HepG2 (cell line): ENCODE results near the gene FOSL2. TPM values are rescaled to one million over a fixed set of nuclear protein-coding genes. Genes with fewer than 3 reads are reported as not detected.

Source experiments
- ATAC-seq: fragments of 200-7000 bp; cut with Tn5 transposase; 3 replicates; pipeline ENCODE4 v1.9.1; 2020; ENCODE audit warnings: mild to moderate bottlenecking, moderate library complexity
- BruUV-seq: library from RNA; stranded (reverse); fragments of 400-500 nt; replicated peaks from 2 replicates; lab custom pipeline; 2021; lab: Mats Ljungman, UMichigan
- CTCF ChIA-PET: fragments of 300-600 bp; formaldehyde crosslinking; extraction: SDS; loops from one replicate; lab custom pipeline; 2021; ENCODE audit warnings: low total read pairs, inconsistent platforms, low intra/inter-chr PET ratio; lab: Yijun Ruan, JAX
- POLR2A ChIA-PET: fragments of 350-600 bp; sonication (Branson Sonifier 250); formaldehyde crosslinking; loops from one replicate; lab custom pipeline; 2020; ENCODE audit warnings: antibody characterized with exemption, inconsistent platforms; lab: Yijun Ruan, JAX
- DNase-seq: peaks from one replicate; pipeline ENCODE4 v3.0.0-alpha.2; 2015; ENCODE audit warnings: low spot score
- FAIRE-seq: peaks from 3 replicates; lab custom pipeline; 2011; peaks lifted over from hg19 to GRCh38; lab: Jason Lieb, UNC
- H2AFZ ChIP-seq: one replicate; pipeline ENCODE4 v1.6.1; 2011; ENCODE audit warnings: low read length, inconsistent platforms
- H3K27ac ChIP-seq: fragments of 300-600 bp; 3 replicates; pipeline ENCODE4 v1.8.0; 2011; ENCODE audit warnings: mixed run types, mild to moderate bottlenecking, mixed read lengths, low read length, inconsistent platforms; ENCODE audit not compliant: insufficient read depth; ENCODE audit errors: extremely low read length
- H3K27me3 ChIP-seq, 2 experiments: fragments of 200-600 bp in 1 of 2; 2 replicates in 1 of 2; 3 replicates in 1 of 2; pipeline versions ENCODE4 v1.6.0 to v1.8.0; 2011; ENCODE audit warnings: low read length in 2 of 2, mild to moderate bottlenecking in 2 of 2, moderate library complexity in 2 of 2, inconsistent platforms in 1 of 2; ENCODE audit not compliant: insufficient read depth in 2 of 2, control insufficient read depth in 1 of 2
- H3K36me3 ChIP-seq, 2 experiments: fragments of 200-600 bp in 1 of 2; replicated peaks in 1 of 2; 2 replicates in 1 of 2; 3 replicates in 1 of 2; pipeline versions ENCODE4 v1.5.1 to v1.8.0; 2011; ENCODE audit warnings: low read length in 2 of 2, inconsistent platforms in 1 of 2; ENCODE audit not compliant: insufficient read depth in 2 of 2, control insufficient read depth in 1 of 2
- H3K4me1 ChIP-seq: 2 replicates; pipeline ENCODE4 v1.5.1; 2012; ENCODE audit warnings: low read length, inconsistent platforms; ENCODE audit not compliant: insufficient read depth
- H3K4me2 ChIP-seq: 2 replicates; pipeline ENCODE4 v1.6.0; 2011; ENCODE audit warnings: low read depth, low read length, inconsistent platforms
- H3K4me3 ChIP-seq, 3 experiments: fragments of 200-600 bp in 1 of 3; sonication (generic), shearing (Covaris generic) in 1 of 3; replicated peaks in 1 of 3; 2 replicates each; pipeline ENCODE4 v1.5.1; 2011 to 2016; ENCODE audit warnings: low read length in 3 of 3, inconsistent platforms in 2 of 3, low read depth in 2 of 3, mild to moderate bottlenecking in 2 of 3, control low read depth in 1 of 3, mixed read lengths in 1 of 3; ENCODE audit not compliant: insufficient read depth in 1 of 3
- H3K79me2 ChIP-seq: one replicate; pipeline ENCODE4 v1.6.1; 2011; ENCODE audit warnings: low read length, inconsistent platforms; ENCODE audit not compliant: insufficient read depth
- H3K9ac ChIP-seq: 2 replicates; pipeline ENCODE4 v1.6.0; 2011; ENCODE audit warnings: mild to moderate bottlenecking, low read depth, low read length, inconsistent platforms; ENCODE audit not compliant: insufficient read depth
- H3K9me3 ChIP-seq: 2 replicates; pipeline ENCODE4 v1.5.1; 2012; ENCODE audit warnings: mild to moderate bottlenecking, low read length
- H4K20me1 ChIP-seq: 2 replicates; pipeline ENCODE4 v1.6.0; 2011; ENCODE audit warnings: inconsistent platforms, mild to moderate bottlenecking, low read length, moderate library complexity; ENCODE audit not compliant: insufficient read depth
- FOSL2 ChIP-seq: sonication (generic); formaldehyde crosslinking; IDR thresholded peaks from 2 replicates; pipeline ENCODE4 v1.4.0; 2020; ENCODE audit warnings: missing genetic modification reagents
- STAG1 ChIP-seq: sonication (generic); formaldehyde crosslinking; IDR thresholded peaks from 2 replicates; pipeline ENCODE4 v1.4.0; 2020; ENCODE audit warnings: missing genetic modification reagents
- TCF7 ChIP-seq: sonication (generic); IDR thresholded peaks from 2 replicates; pipeline ENCODE4 v1.6.1; 2016; ENCODE audit warnings: antibody characterized with exemption, low read depth
- WGBS: methylation state at CpG from one replicate; pipeline ENCODE4 v1.1.6; 2017; ENCODE audit warnings: low lambda C conversion rate; 5-methylcytosine and 5-hydroxymethylcytosine counted together
- in situ Hi-C: cut with HindIII; loops from 2 replicates; pipeline ENCODE4 v1.10.0; 2017; ENCODE audit warnings: low pct_unique_long_range_greater_than_20kb; ENCODE audit not compliant: extremely low pct_ligation_motif_present
- intact Hi-C: fragments of 100-400 bp; cut with micrococcal nuclease; formaldehyde crosslinking; loops from one replicate; pipeline ENCODE4 v1.10.0; 2022; ENCODE audit not compliant: unreplicated experiment
- polyA plus RNA-seq, 8 experiments: library from polyadenylated mRNA; depleted of rRNA in 3 of 8; stranded (reverse) in 7 of 8; unstranded in 1 of 8; fragments of >200 nt; fragmentation: Illumina TruSeq in 4 of 8; extraction: Trizol in 4 of 8; gene quantifications; 2 replicates each; pipeline versions ENCODE4 v1.2.1 to v1.2.3, GENCODE V29; 2011 to 2016; ENCODE audit warnings: low read depth in 4 of 8, missing spikeins in 1 of 8, mixed read lengths in 1 of 8; ENCODE audit not compliant: insufficient read depth in 1 of 8
- total RNA-seq, 5 experiments: library from RNA; depleted of rRNA; stranded (reverse); fragments of >200 nt; fragmentation: Illumina TruSeq; extraction: Trizol; gene quantifications; 2 replicates each; pipeline ENCODE4 v1.2.3, GENCODE V29; 2016; ENCODE audit warnings: low read depth in 1 of 5
- TF ChIP-seq, protein P1 (sequence below): sonication (generic); formaldehyde crosslinking; IDR thresholded peaks from 2 replicates; pipeline ENCODE4 v1.5.0; 2020; ENCODE audit warnings: mild to moderate bottlenecking, missing genetic modification reagents, moderate library complexity

FOSL2 gene
- total and polyA plus RNA-seq, 2 of the 13 experiments (the other 11 are each of a cell fraction or from before 2014, with no cell fraction given) = 3.4 to 18.1 TPM

DNA sequence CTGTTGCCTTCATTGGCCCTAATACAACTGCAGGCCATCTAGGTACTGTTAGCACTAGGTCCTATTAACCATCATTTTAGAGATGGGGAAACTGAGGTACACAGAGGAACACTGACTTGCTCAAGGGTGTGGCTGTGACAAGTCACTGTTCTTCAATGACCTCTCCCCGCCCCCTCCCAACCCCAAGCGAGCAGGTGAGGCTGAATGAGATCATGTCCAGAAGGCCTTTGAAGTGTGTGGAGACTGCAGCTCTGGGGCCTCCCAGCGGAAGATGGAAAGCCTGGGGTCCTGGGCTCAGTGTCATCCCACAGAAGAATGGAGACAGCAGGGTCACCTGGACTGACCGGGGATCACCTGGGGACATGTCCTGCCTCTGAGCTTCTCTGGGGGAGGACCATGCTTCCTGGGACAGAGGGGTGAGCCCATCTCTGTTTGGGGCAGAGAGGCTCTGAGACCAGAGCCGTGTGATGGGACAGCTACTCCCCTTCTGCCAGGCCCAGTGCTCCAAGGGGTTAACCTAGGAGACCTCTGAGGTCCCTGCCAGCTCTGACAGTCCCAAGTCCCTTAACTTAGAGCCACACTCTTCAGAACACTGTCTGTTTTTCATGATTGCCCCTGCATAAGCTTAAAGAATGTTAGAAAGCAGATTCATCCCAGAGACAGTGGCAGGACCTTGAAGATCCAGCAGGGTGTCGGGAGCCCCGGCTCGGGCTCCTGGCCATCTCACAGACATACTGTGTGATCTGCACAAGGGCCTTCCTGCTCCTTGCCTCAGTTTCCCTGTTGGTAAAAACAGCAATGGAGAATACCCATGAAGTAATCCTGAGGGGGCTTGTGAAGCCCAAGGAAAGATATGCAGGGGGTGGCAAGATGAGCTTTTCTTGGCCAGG lies 16.7 kb upstream of the FOSL2 start:
- 4% methylated on average over 8 of the region's 8 CpGs for WGBS
- in situ Hi-C loops (no loop called here), intact Hi-C loops (no loop called here)
- no TSS peak for BruUV-seq
- Histone ChIP-seq H3K9ac (no peak overlapping the region), H3K4me1 (peaks cover 32% of the 10 kb centered on the region), H4K20me1 (no peaks in the 10 kb centered on the region), H3K27me3 (peaks cover 5 to 51% of the 10 kb centered on the region in 2 experiments; a peak in 4 of 5 replicates), H3K4me2 (no peak overlapping the region), H3K4me3 (no peak overlapping the region), H2AFZ (no peak overlapping the region), H3K36me3 (no peaks in the 10 kb centered on the region), H3K79me2 (no peaks in the 10 kb centered on the region), H3K27ac (no peak overlapping the region), H3K9me3 (no peaks in the 10 kb centered on the region)
- TF ChIP-seq STAG1 (0 out of 2 replicates have a peak, but pooled peaks have one; percentile 22), TCF7 (peak; percentile 43; the same call in 1 of the 2 replicates), FOSL2 (CRISPR knock-in tag) (no peak)
- TF ChIP-seq, protein P1, sequence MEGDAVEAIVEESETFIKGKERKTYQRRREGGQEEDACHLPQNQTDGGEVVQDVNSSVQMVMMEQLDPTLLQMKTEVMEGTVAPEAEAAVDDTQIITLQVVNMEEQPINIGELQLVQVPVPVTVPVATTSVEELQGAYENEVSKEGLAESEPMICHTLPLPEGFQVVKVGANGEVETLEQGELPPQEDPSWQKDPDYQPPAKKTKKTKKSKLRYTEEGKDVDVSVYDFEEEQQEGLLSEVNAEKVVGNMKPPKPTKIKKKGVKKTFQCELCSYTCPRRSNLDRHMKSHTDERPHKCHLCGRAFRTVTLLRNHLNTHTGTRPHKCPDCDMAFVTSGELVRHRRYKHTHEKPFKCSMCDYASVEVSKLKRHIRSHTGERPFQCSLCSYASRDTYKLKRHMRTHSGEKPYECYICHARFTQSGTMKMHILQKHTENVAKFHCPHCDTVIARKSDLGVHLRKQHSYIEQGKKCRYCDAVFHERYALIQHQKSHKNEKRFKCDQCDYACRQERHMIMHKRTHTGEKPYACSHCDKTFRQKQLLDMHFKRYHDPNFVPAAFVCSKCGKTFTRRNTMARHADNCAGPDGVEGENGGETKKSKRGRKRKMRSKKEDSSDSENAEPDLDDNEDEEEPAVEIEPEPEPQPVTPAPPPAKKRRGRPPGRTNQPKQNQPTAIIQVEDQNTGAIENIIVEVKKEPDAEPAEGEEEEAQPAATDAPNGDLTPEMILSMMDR (CRISPR knock-in tag) = peak; percentile 34
- no peak for FAIRE-seq
- ChIA-PET CTCF (no interaction called here), POLR2A (interaction anchor here (2.3 kb wide), 1 partner anchor 15 kb away, joined by 10 read pairs; no protein-coding TSS in a partner anchor)
- DNase-seq = no peak
- ATAC-seq = peak; percentile 22
